ENCODE data around the gene TEAD1.

TEAD1 gene

GRCh38 chr11:12664385-12664784, 9.8 kb upstream of the TEAD1 start:
- in situ Hi-C loops (cut with MboI; ENCODE audit: low sequenced_read_pairs): no loop called here

GRCh38 chr11:12666915-12667314, 7.3 kb upstream of the TEAD1 start:
- in situ Hi-C loops (cut with MboI; ENCODE audit: low sequenced_read_pairs): no loop called here

GRCh38 chr11:12667646-12668045, 6.6 kb upstream of the TEAD1 start:
- in situ Hi-C loops (cut with MboI; ENCODE audit: low sequenced_read_pairs): no loop called here

- in situ Hi-C loops (cut with MboI; ENCODE audit: low sequenced_read_pairs): no loop called here
These were observed 6.1 kb upstream of the TEAD1 start for GRCh38 chr11:12668166-12668565.

GRCh38 chr11:12669930-12670329, 4.3 kb upstream of the TEAD1 start:
- in situ Hi-C loops (cut with MboI; ENCODE audit: low sequenced_read_pairs): no loop called here

- in situ Hi-C loops (cut with MboI; ENCODE audit: low sequenced_read_pairs): no loop called here
These were observed 2.9 kb upstream of the TEAD1 start for GRCh38 chr11:12671370-12671769.

- in situ Hi-C loops (cut with MboI; ENCODE audit: low sequenced_read_pairs): no loop called here
These were observed 659 bp upstream of the TEAD1 start for GRCh38 chr11:12673601-12673923.

- in situ Hi-C loops (cut with MboI; ENCODE audit: low sequenced_read_pairs): no loop called here
These were observed 332 bp downstream of the TEAD1 start for GRCh38 chr11:12674571-12674935.

- in situ Hi-C loops (cut with MboI; ENCODE audit: low sequenced_read_pairs): no loop called here
These were observed 895 bp downstream of the TEAD1 start for GRCh38 chr11:12674936-12675696.

- in situ Hi-C loops (cut with MboI; ENCODE audit: low sequenced_read_pairs): no loop called here
These were observed 1.9 kb downstream of the TEAD1 start for GRCh38 chr11:12675951-12676711.

GRCh38 chr11:12677131-12677530, 2.9 kb downstream of the TEAD1 start:
- in situ Hi-C loops (cut with MboI; ENCODE audit: low sequenced_read_pairs): no loop called here

- in situ Hi-C loops (cut with MboI; ENCODE audit: low sequenced_read_pairs): no loop called here
These were observed 3.9 kb downstream of the TEAD1 start for GRCh38 chr11:12678092-12678491.

GRCh38 chr11:12678991-12679390, 4.8 kb downstream of the TEAD1 start:
- in situ Hi-C loops (cut with MboI; ENCODE audit: low sequenced_read_pairs): no loop called here

- in situ Hi-C loops (cut with MboI; ENCODE audit: low sequenced_read_pairs): no loop called here
These were observed 5.2 kb downstream of the TEAD1 start for GRCh38 chr11:12679471-12679870.

GRCh38 chr11:12680246-12680939, 6.2 kb downstream of the TEAD1 start:
- in situ Hi-C loops (cut with MboI; ENCODE audit: low sequenced_read_pairs): no loop called here

GRCh38 chr11:12680940-12681258, 6.7 kb downstream of the TEAD1 start:
- in situ Hi-C loops (cut with MboI; ENCODE audit: low sequenced_read_pairs): no loop called here

- in situ Hi-C loops (cut with MboI; ENCODE audit: low sequenced_read_pairs): no loop called here
These were observed 7.2 kb downstream of the TEAD1 start for GRCh38 chr11:12681466-12681865.

GRCh38 chr11:12682288-12682687, 8.1 kb downstream of the TEAD1 start:
- in situ Hi-C loops (cut with MboI; ENCODE audit: low sequenced_read_pairs): no loop called here

- in situ Hi-C loops (cut with MboI; ENCODE audit: low sequenced_read_pairs): no loop called here
These were observed 8.7 kb downstream of the TEAD1 start for GRCh38 chr11:12682737-12683500.

GRCh38 chr11:12683874-12684273, 9.7 kb downstream of the TEAD1 start:
- in situ Hi-C loops (cut with MboI; ENCODE audit: low sequenced_read_pairs): no loop called here

- in situ Hi-C loops (cut with MboI; ENCODE audit: low sequenced_read_pairs): no loop called here
These were observed 10.1 kb downstream of the TEAD1 start for GRCh38 chr11:12684315-12684714.
